CD14-positive monocyte (primary cell): ENCODE results near the gene CREBBP. TPM values are rescaled to one million over a fixed set of nuclear protein-coding genes. Genes with fewer than 3 reads are reported as not detected.

Experiments used
- DNase-seq, 3 donors: peaks; one replicate each; pipeline ENCODE4 v3.0.0-alpha.2; 2011 to 2022
- H2AFZ ChIP-seq: 2 replicates; pipeline ENCODE4 v1.6.0; 2012; ENCODE audit warnings: mild to moderate bottlenecking, low read depth, low read length, inconsistent platforms; ENCODE audit not compliant: insufficient read depth, poor library complexity, severe bottlenecking
- H3K27ac ChIP-seq, 2 donors: 1 replicate in 1 of 2; 2 replicates in 1 of 2; pipeline ENCODE4 v1.5.1; 2012 to 2013; ENCODE audit warnings: low read length in 2 of 2, control low read depth in 1 of 2, inconsistent platforms in 1 of 2, low read depth in 1 of 2, mild to moderate bottlenecking in 1 of 2
- H3K27me3 ChIP-seq, 2 donors: one replicate each; pipeline versions ENCODE4 v1.6.0 to v1.6.1; 2011 to 2013; ENCODE audit warnings: low read length in 2 of 2; ENCODE audit not compliant: control insufficient read depth in 2 of 2, insufficient read depth in 2 of 2
- H3K36me3 ChIP-seq, 2 donors: replicated peaks in 1 of 2; 1 replicate in 1 of 2; 2 replicates in 1 of 2; pipeline versions ENCODE4 v1.5.1 to v1.6.1; 2012 to 2013; ENCODE audit warnings: low read length in 2 of 2, control low read depth in 1 of 2, inconsistent platforms in 1 of 2, mild to moderate bottlenecking in 1 of 2; ENCODE audit not compliant: insufficient read depth in 2 of 2, control insufficient read depth in 1 of 2
- H3K4me1 ChIP-seq, 2 donors: 1 replicate in 1 of 2; 2 replicates in 1 of 2; pipeline versions ENCODE4 v1.5.1 to v1.6.1; 2012 to 2013; ENCODE audit warnings: low read length in 2 of 2, control low read depth in 1 of 2, inconsistent platforms in 1 of 2, mild to moderate bottlenecking in 1 of 2, moderate library complexity in 1 of 2; ENCODE audit not compliant: insufficient read depth in 2 of 2, control insufficient read depth in 1 of 2
- H3K4me2 ChIP-seq: replicated peaks from 2 replicates; pipeline ENCODE3; 2012; ENCODE audit warnings: low read length, moderate library complexity, mild to moderate bottlenecking; ENCODE audit not compliant: poor library complexity, severe bottlenecking; ENCODE audit errors: extremely low read depth
- H3K4me3 ChIP-seq, 3 experiments: fragments of 200-600 bp in 1 of 3; sonication (generic) in 1 of 3; replicated peaks in 1 of 3; 1 replicate in 2 of 3; 2 replicates in 1 of 3; pipeline ENCODE4 v1.5.1; 2011 to 2013; ENCODE audit warnings: low read length in 3 of 3, mild to moderate bottlenecking in 3 of 3, control low read depth in 2 of 3, low read depth in 2 of 3, inconsistent platforms in 1 of 3, moderate library complexity in 1 of 3
- H3K79me2 ChIP-seq: 2 replicates; pipeline ENCODE4 v1.6.0; 2012; ENCODE audit warnings: mild to moderate bottlenecking, control low read depth, inconsistent platforms, low read length, moderate library complexity; ENCODE audit not compliant: insufficient read depth
- H3K9ac ChIP-seq: 2 replicates; pipeline ENCODE4 v1.6.0; 2017; ENCODE audit warnings: low read length, mild to moderate bottlenecking; ENCODE audit not compliant: insufficient read depth, poor library complexity, severe bottlenecking
- H3K9me3 ChIP-seq, 2 donors: replicated peaks in 1 of 2; 1 replicate in 1 of 2; 2 replicates in 1 of 2; pipeline versions ENCODE4 v1.5.1 to v1.6.1; 2012 to 2013; ENCODE audit warnings: low read length in 2 of 2, control low read depth in 1 of 2; ENCODE audit not compliant: control insufficient read depth in 1 of 2, insufficient read depth in 1 of 2
- H4K20me1 ChIP-seq: 2 replicates; pipeline ENCODE4 v1.6.0; 2012; ENCODE audit warnings: mild to moderate bottlenecking, low read length, control low read depth, moderate library complexity; ENCODE audit not compliant: insufficient read depth
- H3K27ac Mint-ChIP-seq, 7 donors: one replicate each; pipeline ENCODE4 v1.8.0; 2020; ENCODE audit warnings: mild to moderate bottlenecking in 7 of 7, mixed read lengths in 7 of 7, moderate library complexity in 6 of 7, inconsistent platforms in 2 of 7
- H3K27me3 Mint-ChIP-seq, 3 donors: one replicate each; pipeline ENCODE4 v1.8.0; 2021 to 2022; ENCODE audit warnings: low read depth in 3 of 3, mild to moderate bottlenecking in 3 of 3, mixed read lengths in 3 of 3, moderate library complexity in 3 of 3, inconsistent platforms in 1 of 3
- H3K36me3 Mint-ChIP-seq, 2 donors: one replicate each; pipeline ENCODE4 v1.8.0; 2020; ENCODE audit warnings: mixed read lengths in 2 of 2, inconsistent platforms in 1 of 2, mild to moderate bottlenecking in 1 of 2
- H3K4me1 Mint-ChIP-seq: one replicate; pipeline ENCODE4 v1.8.0; 2020; ENCODE audit warnings: mild to moderate bottlenecking, mixed read lengths
- H3K4me3 Mint-ChIP-seq, 2 donors: one replicate each; pipeline ENCODE4 v1.8.0; 2020; ENCODE audit warnings: mild to moderate bottlenecking in 2 of 2, mixed read lengths in 2 of 2, moderate library complexity in 1 of 2
- H3K9me3 Mint-ChIP-seq, 7 donors: one replicate each; pipeline ENCODE4 v1.8.0; 2020 to 2022; ENCODE audit warnings: mixed read lengths in 7 of 7, mild to moderate bottlenecking in 6 of 7, moderate library complexity in 6 of 7, inconsistent platforms in 2 of 7
- WGBS: methylation state at CpG from one replicate; pipeline ENCODE4 v1.1.5; 2013; ENCODE audit warnings: missing lambda C conversion rate; ENCODE audit not compliant: insufficient coverage; 5-methylcytosine and 5-hydroxymethylcytosine counted together
- intact Hi-C, 2 donors: fragments of 100-400 bp; cut with micrococcal nuclease; formaldehyde crosslinking; loops; one replicate each; pipeline versions ENCODE4 v1.15.0 to v1.15.1; 2023
- polyA plus RNA-seq, 3 donors: library from polyadenylated mRNA; depleted of rRNA in 1 of 3; unstranded in 2 of 3; stranded (reverse) in 1 of 3; fragments of 300-500 nt in 2 of 3; fragments of >200 nt in 1 of 3; fragmentation: Illumina TruSeq in 2 of 3; gene quantifications; 1 replicate in 2 of 3; 2 replicates in 1 of 3; pipeline ENCODE4 v1.2.3, GENCODE V29; 2012 to 2021
- TF ChIP-seq, protein P1 (sequence below): fragments of 200-600 bp; IDR thresholded peaks from one replicate; pipeline ENCODE4 v1.8.0; 2022; ENCODE audit warnings: antibody characterized with exemption, mild to moderate bottlenecking

CREBBP gene
- polyA plus RNA-seq, 3 donors = 2.1 to 26.9 (median 6.2) TPM

- WGBS = 79% methylated on average over 2 of the region's 5 CpGs
- Mint-ChIP-seq H3K36me3 (peaks cover 11 to 18% of the 10 kb centered on the region in 2 donors), H3K4me3 (peak overlapping the region; percentile 76 to 89), H3K27ac (peak overlapping the region; percentile 84 to 95 (median 91)), H3K4me1 (peaks cover 14% of the 10 kb centered on the region), H3K27me3 (peaks cover 1 to 6% (median 3%) of the 10 kb centered on the region in 3 donors), H3K9me3 (peaks cover 0 to 2% (median 0%) of the 10 kb centered on the region in 7 donors)
- H3K4me2 ChIP-seq = peak overlapping the region; percentile 94
- peak overlapping the region; percentile 89 for H3K9ac ChIP-seq
- no peaks in the 10 kb centered on the region for H3K9me3 ChIP-seq
- no peak for DNase-seq
- intact Hi-C loops = no loop called here
- H3K4me1 ChIP-seq = peaks cover 15 to 19% of the 10 kb centered on the region in 2 donors
- no peaks in the 10 kb centered on the region for H4K20me1 ChIP-seq
- peaks cover 11% of the 10 kb centered on the region for H3K79me2 ChIP-seq
- H3K4me3 ChIP-seq = peak overlapping the region; percentile 48 to 85 (median 56)
- peak overlapping the region; percentile 94 for H2AFZ ChIP-seq
- H3K27me3 ChIP-seq = no peaks in the 10 kb centered on the region
- peaks cover 0 to 8% of the 10 kb centered on the region in 2 donors for H3K36me3 ChIP-seq
- H3K27ac ChIP-seq = peak overlapping the region; percentile 46 to 94
- TF ChIP-seq, protein P1, sequence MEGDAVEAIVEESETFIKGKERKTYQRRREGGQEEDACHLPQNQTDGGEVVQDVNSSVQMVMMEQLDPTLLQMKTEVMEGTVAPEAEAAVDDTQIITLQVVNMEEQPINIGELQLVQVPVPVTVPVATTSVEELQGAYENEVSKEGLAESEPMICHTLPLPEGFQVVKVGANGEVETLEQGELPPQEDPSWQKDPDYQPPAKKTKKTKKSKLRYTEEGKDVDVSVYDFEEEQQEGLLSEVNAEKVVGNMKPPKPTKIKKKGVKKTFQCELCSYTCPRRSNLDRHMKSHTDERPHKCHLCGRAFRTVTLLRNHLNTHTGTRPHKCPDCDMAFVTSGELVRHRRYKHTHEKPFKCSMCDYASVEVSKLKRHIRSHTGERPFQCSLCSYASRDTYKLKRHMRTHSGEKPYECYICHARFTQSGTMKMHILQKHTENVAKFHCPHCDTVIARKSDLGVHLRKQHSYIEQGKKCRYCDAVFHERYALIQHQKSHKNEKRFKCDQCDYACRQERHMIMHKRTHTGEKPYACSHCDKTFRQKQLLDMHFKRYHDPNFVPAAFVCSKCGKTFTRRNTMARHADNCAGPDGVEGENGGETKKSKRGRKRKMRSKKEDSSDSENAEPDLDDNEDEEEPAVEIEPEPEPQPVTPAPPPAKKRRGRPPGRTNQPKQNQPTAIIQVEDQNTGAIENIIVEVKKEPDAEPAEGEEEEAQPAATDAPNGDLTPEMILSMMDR = no peak
These were observed 162.5 kb downstream of the CREBBP start for GRCh38 chr16:3718019-3718391.

DNA sequence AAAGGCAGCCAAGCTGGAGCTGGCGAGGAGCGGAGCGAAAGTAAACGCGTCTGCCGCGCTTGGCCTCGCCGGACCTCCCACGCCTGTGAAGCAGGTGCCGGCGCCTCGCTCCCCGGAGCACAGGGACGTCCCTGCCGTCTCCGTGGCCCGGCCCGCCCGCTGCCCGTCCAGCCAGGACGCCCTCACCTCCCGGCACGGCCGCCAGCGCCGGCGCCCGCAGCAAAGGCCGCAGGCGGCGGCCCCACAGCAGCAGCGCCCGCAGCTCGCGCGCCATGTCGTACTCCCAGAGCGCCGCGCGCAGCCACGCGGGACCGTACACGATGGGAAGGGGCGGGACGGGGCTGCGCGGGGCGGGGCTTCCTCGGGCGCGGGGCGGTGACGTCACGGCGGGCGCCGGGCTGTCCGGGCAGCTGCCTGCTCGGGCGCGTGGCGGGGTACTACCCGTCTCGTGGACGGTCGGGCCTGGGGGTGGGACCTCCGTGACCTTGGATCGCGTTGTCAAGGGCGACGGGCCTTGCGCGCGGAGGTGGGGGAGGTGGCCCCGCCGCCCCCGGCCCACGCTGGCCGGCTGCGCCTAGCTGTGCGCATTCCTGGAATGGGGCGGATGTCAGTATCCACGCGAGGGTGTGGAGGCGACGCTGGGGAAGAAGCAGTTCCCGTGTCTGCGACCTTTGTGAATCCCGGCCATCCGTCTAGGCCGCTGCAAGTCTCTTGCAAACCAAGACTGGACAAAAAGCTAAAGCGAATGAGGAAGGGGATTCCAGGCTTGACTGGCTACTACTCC is 163.1 kb downstream of the CREBBP start, which contains the start of gene TRAP1:
Gene TRAP1, minus strand, starts transcription at position 290 of the 784 bp plus-strand sequence. Its CDS starts 16 bp downstream, at position 274.
- Mint-ChIP-seq H3K4me1 (peaks cover 14% of the 10 kb centered on the region), H3K9me3 (peaks cover 0 to 2% (median 0%) of the 10 kb centered on the region in 7 donors), H3K36me3 (peaks cover 14 to 20% of the 10 kb centered on the region in 2 donors), H3K27ac (peak within 1 kb of the TSS; percentile 84 to 95 (median 91)), H3K27me3 (peaks cover 1 to 6% (median 3%) of the 10 kb centered on the region in 3 donors), H3K4me3 (peak within 1 kb of the TSS; percentile 85 to 91)
- peaks cover 15 to 19% of the 10 kb centered on the region in 2 donors for H3K4me1 ChIP-seq
- H2AFZ ChIP-seq = peak within 1 kb of the TSS; percentile 94
- TF ChIP-seq, protein P1 = no peak
- peak within 1 kb of the TSS; percentile 46 to 94 for H3K27ac ChIP-seq
- peak; percentile 79 to 88 (median 82) for DNase-seq
- peak within 1 kb of the TSS; percentile 89 for H3K9ac ChIP-seq
- intact Hi-C loops = loop anchor here in 1 of 2 donors (2.0 kb wide), 2 partner anchors 107 to 163 kb away; partner anchors contain the start of genes CREBBP and SLX4
- no peaks in the 10 kb centered on the region for H3K9me3 ChIP-seq
- H3K4me3 ChIP-seq = peak within 1 kb of the TSS; percentile 84 to 90 (median 85)
- peaks cover 11% of the 10 kb centered on the region for H3K79me2 ChIP-seq
- peak within 1 kb of the TSS; percentile 94 for H3K4me2 ChIP-seq
- peaks cover 0 to 8% of the 10 kb centered on the region in 2 donors for H3K36me3 ChIP-seq
- H4K20me1 ChIP-seq = no peaks in the 10 kb centered on the region
- under 1% methylated on average over 92 of the region's 95 CpGs for WGBS
- H3K27me3 ChIP-seq = no peaks in the 10 kb centered on the region
